Measurements from ENCODE around the gene CBX4.

The CBX4 gene

GRCh38 chr17:79798299-79799173 lies 40.7 kb downstream of the CBX4 start:
- no peak for DNase-seq

GRCh38 chr17:79797492-79798298 lies 41.5 kb downstream of the CBX4 start:
- no peak for DNase-seq

- peak; percentile 99 to 100 for DNase-seq
Observed at GRCh38 chr17:79796763-79797491, 42.3 kb downstream of the CBX4 start, which contains the start of gene CBX8. Gene CBX8 (minus strand): TSS chr17:79797077. CDS start chr17:79796998, 79 bp downstream.

- no peak for DNase-seq
Observed at GRCh38 chr17:79796444-79796762, 42.8 kb downstream of the CBX4 start.

- no peak for DNase-seq
Observed at GRCh38 chr17:79795795-79796443, 43.3 kb downstream of the CBX4 start.

- no peak for DNase-seq
Observed at GRCh38 chr17:79794659-79795511, 44.4 kb downstream of the CBX4 start.

- DNase-seq, result no peak
Observed at GRCh38 chr17:79793924-79794304, 45.3 kb downstream of the CBX4 start.

GRCh38 chr17:79792984-79793923 lies 46.0 kb downstream of the CBX4 start:
- no peak for DNase-seq

GRCh38 chr17:79792341-79792871 lies 46.8 kb downstream of the CBX4 start:
- DNase-seq, result no peak

- DNase-seq, result no peak
Observed at GRCh38 chr17:79791735-79792161, 47.5 kb downstream of the CBX4 start.

- DNase-seq, result no peak
Observed at GRCh38 chr17:79790805-79791734, 48.2 kb downstream of the CBX4 start.

- DNase-seq, result peak in 1 of 2 donors; percentile 18
Observed at GRCh38 chr17:79789943-79790804, 49.1 kb downstream of the CBX4 start.

GRCh38 chr17:79788989-79789942 lies 50.0 kb downstream of the CBX4 start:
- DNase-seq, result no peak

- no peak for DNase-seq
Observed at GRCh38 chr17:79788455-79788854, 50.8 kb downstream of the CBX4 start.

GRCh38 chr17:79786930-79787643 lies 52.2 kb downstream of the CBX4 start:
- no peak for DNase-seq
